Measurements from ENCODE around the gene OPN4.

Gene OPN4

DNA sequence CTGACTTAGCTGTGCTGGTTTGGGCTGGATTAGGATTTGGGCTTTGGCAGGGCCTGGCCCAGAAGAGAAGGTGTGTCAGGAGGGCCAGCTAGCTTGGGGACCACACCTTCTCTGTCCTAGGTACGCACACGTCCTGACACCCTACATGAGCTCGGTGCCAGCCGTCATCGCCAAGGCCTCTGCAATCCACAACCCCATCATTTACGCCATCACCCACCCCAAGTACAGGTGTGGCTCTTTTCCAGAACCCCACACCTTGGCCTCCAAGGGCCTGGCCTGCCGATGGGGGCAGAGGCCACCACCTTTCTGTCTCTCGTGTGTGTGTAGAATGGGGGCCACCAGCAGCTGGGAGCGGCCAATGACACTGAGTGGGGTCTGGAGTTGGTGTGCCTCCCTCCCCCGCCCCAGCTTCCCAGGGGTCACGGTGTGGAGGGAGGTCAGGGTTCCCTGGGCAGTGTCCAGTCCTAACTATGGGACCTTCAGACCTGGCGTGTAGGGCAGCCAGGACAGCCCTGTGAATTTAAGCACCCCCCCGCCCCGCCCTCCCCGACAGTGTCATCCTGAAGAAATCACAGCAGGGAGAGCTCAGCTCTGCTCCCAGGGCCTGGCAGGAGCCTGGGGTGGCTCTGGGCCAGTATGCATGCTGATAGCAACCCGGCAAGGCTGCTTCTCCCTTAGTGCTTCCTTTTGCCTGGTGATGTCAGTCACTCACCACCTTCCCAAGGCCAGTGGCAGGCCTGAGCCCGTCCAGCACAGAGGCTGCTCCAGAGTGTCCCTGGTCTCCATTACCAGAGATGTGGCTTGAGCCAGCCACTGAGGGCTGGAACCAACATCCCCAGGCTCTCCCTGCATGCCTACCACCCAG is 7.0 kb downstream of the OPN4 start:
- no peak for DNase-seq (ENCODE audit: low read depth in 1 of 2, low spot score in 1 of 2)

DNA sequence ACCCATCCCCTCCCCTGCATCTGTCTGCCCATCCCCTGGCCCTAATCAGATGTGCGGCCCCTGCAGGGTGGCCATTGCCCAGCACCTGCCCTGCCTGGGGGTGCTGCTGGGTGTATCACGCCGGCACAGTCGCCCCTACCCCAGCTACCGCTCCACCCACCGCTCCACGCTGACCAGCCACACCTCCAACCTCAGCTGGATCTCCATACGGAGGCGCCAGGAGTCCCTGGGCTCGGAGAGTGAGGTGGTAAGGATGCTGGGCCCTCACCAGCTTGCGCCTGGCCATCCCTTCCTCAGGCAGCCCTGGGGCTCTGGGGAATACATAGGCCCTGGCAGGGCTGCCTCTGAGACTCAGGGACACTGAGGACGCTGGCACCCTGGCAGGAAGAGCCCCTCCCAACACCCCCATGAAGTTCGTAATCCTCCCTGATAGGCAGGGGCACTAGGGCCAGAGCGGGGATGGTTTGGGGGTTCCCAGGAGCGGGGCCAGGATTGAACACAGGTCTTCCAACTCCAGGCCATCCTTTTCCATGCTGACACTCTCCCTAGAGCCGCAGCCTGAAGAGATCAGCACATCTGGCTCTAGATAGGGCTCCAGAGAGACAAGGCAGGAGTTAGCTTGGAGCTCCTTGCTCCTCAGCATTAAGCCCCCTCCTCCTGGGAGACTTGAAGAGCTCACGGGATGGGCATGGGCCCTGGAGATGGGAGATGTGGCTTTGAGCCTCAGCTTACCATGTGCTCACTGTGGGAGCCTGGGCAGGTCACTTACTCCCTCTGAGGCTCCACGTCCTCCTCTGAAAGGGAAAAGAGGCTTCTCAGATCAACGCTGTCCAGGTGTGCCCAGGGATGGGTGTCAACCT is 8.1 kb downstream of the OPN4 start:
- DNase-seq (ENCODE audit: low read depth in 1 of 2, low spot score in 1 of 2): no peak

DNA sequence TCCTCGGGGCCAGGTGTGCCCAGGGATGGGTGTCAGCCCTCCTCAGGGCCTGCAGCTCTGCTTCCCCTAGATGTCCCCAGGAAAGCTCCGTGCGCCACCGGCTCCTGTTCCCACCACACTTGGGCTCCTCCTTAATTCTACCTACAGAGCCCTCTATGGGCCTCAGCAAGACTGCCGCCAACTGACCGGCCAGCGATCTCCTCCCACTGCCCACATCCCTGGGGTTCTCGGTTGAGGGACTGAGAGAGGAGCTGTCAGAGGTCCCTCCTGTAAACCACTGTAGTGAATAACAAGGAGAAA is 8.6 kb downstream of the OPN4 start:
- no peak for DNase-seq (ENCODE audit: low read depth in 1 of 2, low spot score in 1 of 2)

DNA sequence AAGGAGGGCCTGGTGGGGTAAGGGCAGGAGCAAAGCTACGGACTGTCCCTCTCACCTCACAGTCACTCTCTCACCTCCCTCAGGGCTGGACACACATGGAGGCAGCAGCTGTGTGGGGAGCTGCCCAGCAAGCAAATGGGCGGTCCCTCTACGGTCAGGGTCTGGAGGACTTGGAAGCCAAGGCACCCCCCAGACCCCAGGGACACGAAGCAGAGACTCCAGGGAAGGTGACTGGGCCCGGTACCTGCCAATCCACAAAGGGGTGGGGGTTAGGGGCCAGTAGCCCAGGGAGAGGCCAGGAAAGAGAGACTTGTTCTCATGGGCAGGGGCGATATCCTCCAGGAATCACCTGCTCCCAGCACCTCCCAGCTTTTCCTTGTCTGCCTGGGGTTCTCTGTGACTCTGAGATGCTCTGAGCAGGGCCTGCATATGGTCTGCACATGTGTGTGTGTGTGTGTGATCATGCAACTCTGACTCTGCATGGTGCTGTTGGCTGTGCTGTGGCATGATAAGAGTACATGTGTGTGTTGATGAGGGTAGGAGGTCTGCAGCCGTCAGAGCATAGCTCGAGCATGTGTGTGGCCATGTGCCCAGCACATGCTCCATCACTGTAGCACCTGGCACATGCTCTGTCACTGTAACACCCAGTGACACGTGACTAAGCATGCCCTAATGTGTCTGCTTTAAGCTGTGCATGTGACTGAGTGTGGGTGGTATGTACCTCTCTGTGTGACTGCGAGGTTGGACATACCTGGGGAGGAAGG is 9.4 kb downstream of the OPN4 start:
- no peak for DNase-seq (ENCODE audit: low read depth in 1 of 2, low spot score in 1 of 2)

DNA sequence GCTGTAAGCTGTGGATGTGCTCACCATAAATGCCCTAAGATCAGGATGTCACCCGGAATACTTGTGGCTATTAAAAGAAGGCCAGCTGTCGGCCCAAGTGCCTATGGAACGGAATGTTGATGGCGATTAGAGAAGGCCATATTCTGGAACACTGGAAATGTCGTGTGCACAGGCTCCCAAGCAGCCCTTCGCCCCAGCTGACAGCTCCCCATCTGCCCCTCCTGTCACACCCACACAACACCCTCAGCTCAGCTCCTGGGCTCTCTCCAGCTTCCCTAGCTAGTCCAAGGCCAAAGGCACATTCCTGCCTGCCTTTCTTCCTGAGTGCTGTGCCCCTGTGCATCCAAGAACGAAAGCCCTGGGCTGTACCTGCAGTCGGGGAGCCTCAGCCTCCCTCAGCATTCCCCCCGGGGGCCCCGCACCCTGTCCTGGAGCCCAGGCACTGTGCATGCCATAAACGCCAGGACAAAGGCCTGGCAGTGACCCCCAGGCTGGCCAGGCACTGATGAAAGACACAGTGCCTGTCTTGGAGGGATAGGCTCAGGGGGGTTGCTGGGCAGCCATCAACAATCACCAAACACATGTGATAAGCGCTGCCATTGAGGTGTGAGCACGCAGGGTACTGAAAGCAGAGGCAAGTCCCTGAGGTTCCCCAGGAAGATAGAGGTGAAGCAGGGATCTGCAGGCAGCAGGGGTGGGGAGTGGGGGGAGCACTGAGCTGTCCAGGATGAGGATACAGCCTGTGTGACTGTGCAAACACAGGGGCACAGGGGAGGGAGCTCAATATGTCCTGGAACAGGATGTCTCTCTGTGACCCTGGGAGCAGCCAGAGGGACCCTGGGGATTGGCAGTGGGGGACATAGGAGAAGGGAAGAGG is 10.2 kb downstream of the OPN4 start:
- no peak for DNase-seq (ENCODE audit: low read depth in 1 of 2, low spot score in 1 of 2)

DNA sequence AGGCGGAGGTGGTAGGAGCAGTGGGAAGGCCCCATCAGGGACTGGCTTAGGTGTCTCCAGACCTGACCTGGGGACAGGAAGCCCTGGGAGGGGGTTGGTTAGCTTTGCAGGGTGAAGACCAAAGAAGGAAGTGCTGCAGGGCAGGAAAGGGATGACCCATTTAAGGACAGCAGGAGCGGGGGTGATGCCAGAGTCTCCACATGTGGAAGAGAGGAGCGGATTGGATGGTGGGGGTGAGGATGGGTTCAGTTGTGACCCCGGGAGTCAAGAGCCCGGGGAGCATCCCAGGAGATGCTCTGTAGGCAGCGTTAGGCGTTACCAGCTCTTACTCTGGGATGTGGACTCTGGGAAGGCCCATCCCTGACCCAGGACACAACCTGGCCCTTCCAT is 10.9 kb downstream of the OPN4 start:
- DNase-seq (ENCODE audit: low read depth in 1 of 2, low spot score in 1 of 2): no peak

DNA sequence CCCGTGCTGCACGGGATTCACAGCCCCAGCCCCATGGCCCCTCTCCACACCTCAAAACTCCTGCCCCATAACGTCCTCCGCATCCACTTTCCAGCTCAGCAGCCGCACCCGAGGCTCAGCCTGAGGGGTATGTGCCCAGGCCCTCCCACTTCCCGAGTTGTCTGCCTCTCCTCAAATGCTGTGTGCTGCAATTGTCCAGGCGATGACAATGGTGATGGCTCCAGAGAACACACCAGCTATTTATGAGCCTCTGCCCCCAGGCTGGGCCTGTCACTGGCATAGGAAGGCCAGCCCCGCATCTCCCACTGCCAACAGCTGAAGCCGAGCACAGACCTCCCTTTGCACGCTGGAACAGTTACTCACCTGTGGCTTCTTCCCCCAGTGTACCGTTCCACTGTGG is 11.5 kb downstream of the OPN4 start:
- DNase-seq (ENCODE audit: low read depth in 1 of 2, low spot score in 1 of 2): no peak

DNA sequence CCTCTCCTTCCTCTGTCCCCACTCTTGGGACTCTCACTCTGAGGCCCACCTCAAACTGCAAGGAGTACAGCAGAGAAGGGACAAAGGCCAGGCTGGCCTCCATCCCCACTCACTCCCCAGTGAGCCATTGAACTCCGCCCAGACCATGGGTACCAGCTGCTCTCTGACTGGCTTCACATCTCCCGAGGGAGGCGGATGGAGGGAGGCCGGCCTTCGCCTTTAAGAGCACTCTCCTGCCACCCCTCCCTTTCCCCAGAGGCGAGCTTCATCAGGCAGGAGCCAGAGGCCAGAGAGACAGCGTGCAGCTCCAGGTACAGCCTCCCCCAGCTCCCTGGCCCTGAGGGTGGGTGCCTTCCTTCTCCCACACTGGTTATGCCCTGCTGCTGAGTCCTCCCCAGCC is 12.2 kb downstream of the OPN4 start:
- DNase-seq (ENCODE audit: low read depth in 1 of 2, low spot score in 1 of 2): no peak

DNA sequence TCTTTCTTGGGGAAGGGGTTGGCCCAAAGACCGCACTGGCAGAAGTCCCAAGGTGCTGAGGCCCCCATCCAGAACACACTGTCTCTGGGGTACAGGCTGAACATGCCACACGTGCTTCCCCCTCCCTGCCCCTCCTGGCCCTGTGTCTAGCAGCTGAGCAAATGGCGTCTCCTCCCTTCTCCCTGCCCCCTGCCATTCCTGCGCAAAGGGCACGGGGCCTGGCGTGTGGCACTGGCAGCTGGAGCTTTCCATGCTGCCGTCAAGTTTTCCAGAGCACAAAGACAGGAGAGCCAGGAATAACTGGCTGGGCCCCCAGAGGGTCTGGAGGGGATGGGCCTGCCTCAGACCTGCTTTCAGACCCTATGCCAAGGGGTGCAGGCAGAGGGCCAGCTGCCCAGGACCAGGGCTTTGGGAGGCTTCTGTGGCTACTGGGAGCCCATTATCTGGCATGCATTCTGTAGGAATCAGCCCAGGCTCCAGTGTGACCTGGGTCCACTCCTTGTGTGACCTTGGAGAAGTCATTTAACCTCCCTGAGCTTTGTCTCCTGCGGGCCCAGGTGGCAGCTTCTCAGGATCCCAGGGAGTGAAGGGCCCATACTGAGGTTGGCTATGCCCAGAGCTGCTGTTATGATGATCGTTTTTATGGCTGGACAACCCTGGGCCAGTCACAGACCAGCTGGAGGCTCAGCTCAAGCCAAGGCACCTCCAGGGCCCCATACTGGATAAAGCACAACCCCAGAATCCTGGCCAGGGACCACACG is 13.3 kb downstream of the OPN4 start:
- DNase-seq (ENCODE audit: low read depth in 1 of 2, low spot score in 1 of 2): no peak

DNA sequence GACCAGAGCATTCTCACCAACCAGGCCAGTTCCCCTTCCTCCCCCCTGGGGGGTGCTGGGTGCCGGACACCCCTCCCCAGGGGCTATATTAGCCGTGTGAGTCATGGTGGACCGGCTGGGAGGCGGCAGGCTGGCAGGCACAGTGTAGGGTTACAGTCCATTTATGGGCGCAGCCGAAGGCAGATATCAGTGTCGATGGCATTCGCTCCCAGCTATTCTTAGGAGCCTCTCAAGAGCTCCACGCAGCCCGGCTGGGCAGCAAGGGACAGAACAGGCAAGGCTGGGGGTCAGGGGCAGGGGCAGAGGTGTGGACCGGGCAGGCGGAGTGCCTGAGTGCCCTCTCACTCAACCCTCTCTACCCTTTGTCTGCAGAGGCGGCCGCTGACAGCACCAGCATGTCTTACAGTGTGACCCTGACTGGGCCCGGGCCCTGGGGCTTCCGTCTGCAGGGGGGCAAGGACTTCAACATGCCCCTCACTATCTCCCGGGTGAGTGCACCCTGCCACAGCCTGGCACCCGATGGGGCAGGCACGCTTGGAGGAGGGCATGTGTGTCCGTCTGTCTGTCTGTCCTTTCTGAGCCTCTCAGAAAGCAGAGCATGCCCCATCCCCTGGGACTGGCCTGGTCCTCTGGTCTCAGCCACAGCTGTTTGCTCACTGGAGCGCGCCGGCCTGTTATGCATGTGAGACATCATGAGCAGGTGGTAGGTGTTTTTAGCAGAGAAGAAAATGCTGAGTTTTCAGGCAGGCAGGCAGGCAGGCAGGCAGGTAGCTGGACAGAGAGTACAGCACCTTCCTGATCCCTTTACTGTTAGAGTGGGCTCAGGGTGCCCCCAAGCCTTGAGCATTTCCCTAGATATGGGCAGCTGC is 14.2 kb downstream of the OPN4 start, which contains the start of gene LDB3:
Gene LDB3, plus strand, starts transcription at position 215 of the 869 bp plus-strand sequence. Its CDS starts 181 bp downstream, at position 396.
- DNase-seq (ENCODE audit: low read depth in 1 of 2, low spot score in 1 of 2): no peak

DNA sequence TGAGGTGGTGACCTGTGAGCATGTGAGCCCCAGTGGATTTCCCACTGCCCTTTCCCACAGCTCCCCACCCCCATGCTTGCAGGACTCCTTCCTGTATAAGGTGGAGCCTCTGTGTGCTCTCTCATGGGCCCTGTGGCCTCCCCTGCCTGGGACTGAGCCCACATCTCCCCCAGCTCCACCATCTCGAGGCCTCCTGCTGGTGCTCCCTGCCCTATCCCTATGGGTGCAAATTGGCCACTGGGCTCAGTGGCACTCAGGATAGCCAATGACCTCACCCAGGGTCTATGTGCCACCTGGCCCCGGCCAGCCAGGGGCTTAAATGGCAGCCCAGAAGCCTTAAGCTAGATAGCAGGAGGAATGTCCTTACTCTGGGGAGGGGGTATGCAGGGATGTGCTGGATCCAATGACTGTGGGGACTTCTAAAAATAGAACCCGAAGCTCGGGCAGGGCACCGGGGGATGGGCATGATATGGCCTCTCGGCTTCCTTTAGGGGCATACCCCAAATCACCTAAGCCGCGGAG is 16.0 kb downstream of the OPN4 start:
- DNase-seq (ENCODE audit: low read depth in 1 of 2, low spot score in 1 of 2): no peak

DNA sequence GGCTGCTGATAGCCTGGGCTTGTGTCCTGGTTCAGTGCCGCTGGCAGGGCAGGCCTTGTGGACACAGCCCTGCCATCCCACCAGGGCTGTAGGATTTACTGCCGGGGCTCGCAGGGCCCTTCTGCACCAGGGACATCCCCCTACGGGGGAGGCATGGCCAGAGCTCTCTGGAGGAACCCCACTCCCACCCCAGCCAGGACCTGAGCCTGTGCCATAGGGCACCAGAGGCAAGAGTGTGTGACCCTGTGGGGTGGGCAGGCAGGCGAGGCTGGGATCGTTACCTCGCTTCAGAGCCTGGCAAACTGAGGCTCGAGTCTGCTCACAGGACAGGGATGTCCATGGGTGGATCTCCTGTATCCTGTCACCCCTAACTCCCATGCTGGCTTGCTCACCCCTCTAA is 16.5 kb downstream of the OPN4 start:
- no peak for DNase-seq (ENCODE audit: low read depth in 1 of 2, low spot score in 1 of 2)

DNA sequence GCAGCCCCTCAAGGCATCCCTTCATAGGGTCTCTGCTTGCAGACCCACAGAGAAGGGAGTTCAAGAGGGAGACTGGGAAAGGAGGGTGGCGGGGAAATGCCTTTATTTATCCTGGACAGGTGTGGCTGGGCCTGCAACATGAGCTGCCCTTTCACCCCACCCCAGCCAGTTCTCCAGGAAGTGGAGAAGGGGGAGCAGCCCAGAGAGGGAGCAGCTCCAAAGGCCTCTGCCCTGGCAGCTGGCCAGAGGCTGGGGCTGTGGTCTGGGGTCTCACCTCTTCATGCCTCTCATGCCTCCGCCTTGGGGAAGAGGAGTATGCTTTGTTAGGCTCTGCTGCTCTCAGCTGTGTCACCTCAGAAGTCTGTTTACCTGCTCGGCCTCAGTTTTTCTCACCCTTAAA is 17.1 kb downstream of the OPN4 start:
- DNase-seq (ENCODE audit: low read depth in 1 of 2, low spot score in 1 of 2): no peak

DNA sequence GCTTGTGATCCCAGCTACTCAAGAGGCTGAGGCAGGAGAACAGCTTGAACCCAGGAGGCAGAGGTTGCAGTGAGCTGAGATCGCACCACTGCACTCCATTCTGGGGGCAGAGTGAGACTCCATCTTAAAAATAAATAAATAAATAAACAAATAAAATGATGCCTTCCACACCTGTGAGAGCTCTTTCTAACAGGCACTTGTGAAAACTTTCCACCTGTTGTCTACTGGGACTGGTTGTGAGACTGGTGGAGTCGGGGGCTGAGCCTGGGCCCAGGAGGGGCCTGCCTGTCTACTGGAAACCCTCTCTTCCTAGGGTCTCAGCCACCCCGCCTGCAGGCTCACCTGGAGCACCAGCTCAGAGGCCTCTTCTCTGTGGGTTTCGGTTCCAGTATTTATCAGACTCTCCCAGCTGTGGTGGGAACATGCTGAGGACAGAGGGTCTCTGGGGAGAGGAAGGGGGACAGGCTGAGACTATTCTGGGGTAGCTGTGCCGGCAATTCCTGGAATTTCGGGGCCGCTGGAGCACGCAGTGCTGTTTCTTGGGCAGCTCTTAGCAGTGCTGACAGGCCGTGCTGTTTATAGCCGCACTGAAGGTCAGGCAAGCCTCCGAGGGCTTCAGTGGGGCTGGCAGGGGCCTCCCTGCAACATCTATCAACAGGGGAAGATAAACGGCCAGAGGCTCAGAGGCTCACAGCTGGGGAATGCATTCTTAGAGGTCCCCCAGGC is 17.8 kb downstream of the OPN4 start:
- no peak for DNase-seq (ENCODE audit: low read depth in 1 of 2, low spot score in 1 of 2)

DNA sequence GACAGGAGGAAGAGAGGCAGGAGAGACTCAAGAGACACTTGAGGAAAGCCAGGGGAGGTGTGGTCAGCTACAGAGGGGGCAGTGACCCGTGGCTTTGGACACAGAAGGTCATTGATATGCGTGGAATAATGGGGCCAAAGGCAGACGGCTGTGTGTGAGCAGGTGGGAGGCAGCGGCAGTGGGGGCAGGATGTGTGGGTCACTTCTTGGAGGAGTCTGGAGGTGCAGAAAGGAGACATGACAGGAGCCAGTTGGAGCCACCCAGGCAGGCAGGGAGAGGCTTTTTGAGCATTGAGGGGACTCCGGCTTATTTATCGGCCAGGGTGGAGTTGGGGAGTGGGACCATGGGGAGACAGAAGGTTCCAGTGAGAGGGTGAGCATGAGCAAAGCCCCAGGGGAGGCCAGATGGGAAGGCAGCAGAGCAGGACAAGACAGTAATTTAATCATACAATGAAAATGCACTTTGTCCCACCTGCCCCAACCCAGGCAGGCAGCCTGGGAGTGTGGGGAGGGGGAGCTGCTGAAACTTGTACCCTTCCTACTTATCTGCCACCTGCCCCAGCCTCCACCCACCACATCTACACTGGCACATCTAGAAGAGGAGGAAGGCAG is 19.0 kb downstream of the OPN4 start:
- DNase-seq (ENCODE audit: low read depth in 1 of 2, low spot score in 1 of 2): no peak

DNA sequence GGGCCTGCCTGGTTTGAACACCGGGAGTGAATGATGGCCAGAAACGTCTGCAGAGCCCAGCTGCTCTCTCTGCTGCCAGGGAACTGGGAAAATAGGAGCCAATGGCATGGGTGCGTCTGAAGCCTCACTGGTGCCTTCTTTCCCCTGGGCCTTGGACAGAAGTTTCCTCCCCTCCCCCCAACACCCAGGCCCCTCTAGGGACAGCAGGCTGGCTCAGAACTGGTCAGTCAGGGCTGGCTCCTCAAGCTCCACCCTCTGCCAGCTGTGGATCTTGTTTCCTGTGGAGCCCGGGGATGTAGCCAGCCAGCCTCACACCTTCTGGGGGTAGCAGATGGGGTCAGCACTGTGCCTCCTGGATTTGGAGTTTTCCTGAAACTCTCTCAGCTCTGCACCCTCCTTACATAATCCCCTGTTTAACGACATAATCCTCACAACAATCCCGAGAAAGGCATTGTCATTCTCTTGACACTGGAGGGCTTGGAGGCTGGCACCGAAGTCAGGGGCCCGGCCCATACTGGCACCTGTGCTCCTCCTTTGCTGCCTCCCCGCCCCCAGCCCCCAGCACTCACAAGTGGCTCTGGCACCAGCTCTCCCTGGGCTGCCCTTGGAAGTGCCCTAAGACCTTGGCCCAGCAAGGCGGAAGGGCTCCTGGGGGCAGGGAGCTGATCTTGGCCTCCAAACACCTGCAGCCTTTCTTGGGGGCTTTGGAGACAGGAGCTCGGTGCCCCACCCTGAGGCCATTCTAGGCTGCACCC is 19.7 kb downstream of the OPN4 start:
- DNase-seq (ENCODE audit: low read depth in 1 of 2, low spot score in 1 of 2): no peak

DNA sequence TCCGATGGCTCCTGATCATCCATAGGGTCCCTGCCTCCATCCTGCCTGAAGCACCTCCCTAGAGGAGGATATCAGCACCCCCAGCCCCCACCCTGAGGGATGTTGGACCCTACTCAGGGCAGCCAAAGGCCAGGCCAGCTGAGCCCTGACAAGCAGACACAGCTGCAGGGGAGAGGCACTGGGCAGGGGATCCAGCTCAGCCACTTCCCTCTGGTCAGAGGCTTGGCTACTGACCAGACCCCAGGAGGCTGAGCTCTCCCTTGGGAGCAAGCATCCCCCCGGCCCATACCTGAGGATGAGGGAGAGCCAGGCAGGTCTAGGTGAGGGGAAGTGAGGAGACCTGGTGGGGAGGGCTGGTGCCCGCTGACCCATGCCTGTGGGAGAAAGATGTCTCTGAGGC is 20.6 kb downstream of the OPN4 start:
- no peak for DNase-seq (ENCODE audit: low read depth in 1 of 2, low spot score in 1 of 2)
